ENCODE measurements around the gene ELMO2. TPM values are rescaled to one million over a fixed set of nuclear protein-coding genes. Genes with fewer than 3 reads are reported as not detected.
A peak's percentile ranks its signal among the peaks of the same experiment; 100 is the strongest.

Gene ELMO2
- total RNA-seq, 1 experiment from 2014 or later, result 38.5 TPM

- intact Hi-C loops (cut with micrococcal nuclease; ENCODE audit: unreplicated experiment), result no loop called here
- H3K27me3 ChIP-seq (replicated peaks; ENCODE audit: insufficient read depth, low read depth, low read length, poor library complexity), result peaks cover 10% of the 10 kb centered on the region
Measured at GRCh38 chr20:46325789-46326188, 80.6 kb downstream of the ELMO2 start.

GRCh38 chr20:46324960-46325703, 81.3 kb downstream of the ELMO2 start:
- TF ChIP-seq EZH2 (IDR thresholded peaks at IDR 0.05; ENCODE audit: borderline replicate concordance, low read depth, low read length, poor library complexity, severe bottlenecking) (no peak), CTCF (conservative IDR thresholded peaks at IDR 0.05; ENCODE audit: low read depth, low read length) (peak; percentile 52)
- Histone ChIP-seq H3K9me3 (ENCODE audit: low read depth, low read length, poor library complexity, severe bottlenecking) (no peaks in the 10 kb centered on the region), H3K4me1 (ENCODE audit: insufficient read depth, low read length, poor library complexity, severe bottlenecking) (no peaks in the 10 kb centered on the region), H3K36me3 (ENCODE audit: insufficient read depth, low read length, poor library complexity, severe bottlenecking) (no peaks in the 10 kb centered on the region), H3K4me3 (ENCODE audit: low read depth, low read length, poor library complexity, severe bottlenecking) (no peak overlapping the region), H3K27me3 (replicated peaks; ENCODE audit: insufficient read depth, low read depth, low read length, poor library complexity) (peaks cover 10% of the 10 kb centered on the region), H3K27ac (ENCODE audit: low read depth, low read length, poor library complexity, severe bottlenecking) (no peak overlapping the region)
- ChIA-PET CTCF (interaction anchor here (1.0 kb wide), 1 partner anchor 192 kb away, joined by 3 read pairs; no protein-coding TSS in a partner anchor), POLR2A (ENCODE audit: low non-redundant PET) (no interaction called here)
- intact Hi-C loops (cut with micrococcal nuclease; ENCODE audit: unreplicated experiment), result no loop called here
- BruUV-seq (replicated peaks), result no TSS peak
- peak; percentile 52 for DNase-seq (ENCODE audit: low spot score)

More at GRCh38 chr20:46325789-46326188, 80.6 kb downstream of the ELMO2 start:
- no peaks in the 10 kb centered on the region for H3K36me3 ChIP-seq (ENCODE audit: insufficient read depth, low read length, poor library complexity, severe bottlenecking)
- H3K27ac ChIP-seq (ENCODE audit: low read depth, low read length, poor library complexity, severe bottlenecking), result no peak overlapping the region
- no peak for DNase-seq (ENCODE audit: low spot score)
- CTCF ChIA-PET, result interaction anchor here (1.0 to 1.9 kb wide), 3 partner anchors 19 to 193 kb away, joined by 3 to 5 read pairs (median 3); no protein-coding TSS in a partner anchor
- no peaks in the 10 kb centered on the region for H3K4me1 ChIP-seq (ENCODE audit: insufficient read depth, low read length, poor library complexity, severe bottlenecking)
- no TSS peak for BruUV-seq (replicated peaks)
- H3K4me3 ChIP-seq (ENCODE audit: low read depth, low read length, poor library complexity, severe bottlenecking), result no peak overlapping the region
- no peaks in the 10 kb centered on the region for H3K9me3 ChIP-seq (ENCODE audit: low read depth, low read length, poor library complexity, severe bottlenecking)
- TF ChIP-seq EZH2 (IDR thresholded peaks at IDR 0.05; ENCODE audit: borderline replicate concordance, low read depth, low read length, poor library complexity, severe bottlenecking), result no peak
- no peak for TF ChIP-seq CTCF (conservative IDR thresholded peaks at IDR 0.05; ENCODE audit: low read depth, low read length)
- POLR2A ChIA-PET (ENCODE audit: low non-redundant PET), result no interaction called here

- DNase-seq (ENCODE audit: low spot score), result no peak
- Histone ChIP-seq H3K27ac (ENCODE audit: low read depth, low read length, poor library complexity, severe bottlenecking) (no peak overlapping the region), H3K36me3 (ENCODE audit: insufficient read depth, low read length, poor library complexity, severe bottlenecking) (no peaks in the 10 kb centered on the region), H3K4me3 (ENCODE audit: low read depth, low read length, poor library complexity, severe bottlenecking) (no peak overlapping the region), H3K4me1 (ENCODE audit: insufficient read depth, low read length, poor library complexity, severe bottlenecking) (no peaks in the 10 kb centered on the region), H3K9me3 (ENCODE audit: low read depth, low read length, poor library complexity, severe bottlenecking) (no peaks in the 10 kb centered on the region), H3K27me3 (replicated peaks; ENCODE audit: insufficient read depth, low read depth, low read length, poor library complexity) (peaks cover 10% of the 10 kb centered on the region)
- POLR2A ChIA-PET (ENCODE audit: low non-redundant PET), result no interaction called here
- TF ChIP-seq CTCF (conservative IDR thresholded peaks at IDR 0.05; ENCODE audit: low read depth, low read length) (no peak), EZH2 (IDR thresholded peaks at IDR 0.05; ENCODE audit: borderline replicate concordance, low read depth, low read length, poor library complexity, severe bottlenecking) (no peak)
- CTCF ChIA-PET, result no interaction called here
- no TSS peak for BruUV-seq (replicated peaks)
- intact Hi-C loops (cut with micrococcal nuclease; ENCODE audit: unreplicated experiment), result no loop called here
Measured at GRCh38 chr20:46324379-46324778, 82.0 kb downstream of the ELMO2 start.

Data from A673 (cell line).